GM21717 (cell line): ENCODE results near the gene SPTBN5.

Experiments used
- ATAC-seq: cut with Tn5 transposase; IDR thresholded peaks from one replicate; pipeline ENCODE4 v1.9.1; 2021; ENCODE audit warnings: mild to moderate bottlenecking, moderate library complexity; ENCODE audit not compliant: unreplicated experiment

Gene SPTBN5

DNA sequence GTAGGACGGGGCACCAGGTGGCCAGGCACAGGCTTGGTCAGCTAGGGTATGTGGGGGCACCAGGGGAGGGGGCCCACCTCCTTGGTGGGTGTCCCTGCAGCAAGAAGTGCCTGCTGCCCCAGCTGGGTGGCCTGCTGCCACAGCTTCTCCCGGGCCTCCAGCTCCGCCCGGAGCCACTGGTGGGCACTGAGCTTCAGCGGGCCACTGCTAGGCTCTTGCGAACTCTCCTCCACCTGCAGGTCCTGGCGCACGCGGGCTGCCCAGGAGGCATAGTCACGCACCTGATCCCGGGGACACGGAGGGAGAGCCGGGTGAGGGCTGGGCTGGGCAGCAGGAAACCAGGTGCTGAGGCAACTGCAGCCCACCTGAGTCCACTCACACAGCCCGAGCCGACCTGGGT is 25.5 kb downstream of the SPTBN5 start:
- ATAC-seq, result no peak

DNA sequence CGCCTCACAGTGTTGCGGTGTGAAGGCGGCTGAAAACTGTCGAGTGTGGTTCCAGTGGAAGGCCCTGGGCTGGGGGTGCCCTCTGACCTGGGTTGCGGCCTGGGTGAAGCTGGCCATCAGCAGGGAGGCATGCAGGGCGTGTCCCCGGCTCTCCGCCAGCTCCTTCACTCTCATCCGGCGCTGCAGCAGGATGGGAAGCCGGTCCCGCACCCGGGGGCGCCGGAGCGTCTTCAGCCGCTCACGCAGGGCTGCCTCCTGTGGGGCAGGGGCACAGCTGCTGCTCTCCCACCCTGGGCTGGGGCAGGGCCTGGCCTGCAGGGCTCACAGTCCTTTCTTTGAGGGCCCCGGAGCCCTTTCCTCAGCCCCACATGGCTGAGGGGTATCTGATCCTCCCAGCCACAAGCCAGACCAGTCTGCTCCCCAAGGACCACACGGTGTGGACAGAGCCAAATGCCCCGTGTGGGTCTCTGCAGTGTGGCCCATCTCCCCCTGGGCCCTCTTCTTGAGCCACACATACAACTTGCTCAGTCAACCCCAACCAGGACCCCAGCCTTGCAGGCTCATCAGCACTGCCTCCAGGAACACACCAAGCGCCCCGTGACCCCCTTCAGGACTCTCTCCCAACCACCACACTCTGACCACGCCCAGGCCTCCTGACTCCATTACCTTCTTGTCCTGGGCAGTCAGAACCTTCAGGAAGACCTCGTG is 26.8 kb downstream of the SPTBN5 start:
- ATAC-seq, result no peak

DNA sequence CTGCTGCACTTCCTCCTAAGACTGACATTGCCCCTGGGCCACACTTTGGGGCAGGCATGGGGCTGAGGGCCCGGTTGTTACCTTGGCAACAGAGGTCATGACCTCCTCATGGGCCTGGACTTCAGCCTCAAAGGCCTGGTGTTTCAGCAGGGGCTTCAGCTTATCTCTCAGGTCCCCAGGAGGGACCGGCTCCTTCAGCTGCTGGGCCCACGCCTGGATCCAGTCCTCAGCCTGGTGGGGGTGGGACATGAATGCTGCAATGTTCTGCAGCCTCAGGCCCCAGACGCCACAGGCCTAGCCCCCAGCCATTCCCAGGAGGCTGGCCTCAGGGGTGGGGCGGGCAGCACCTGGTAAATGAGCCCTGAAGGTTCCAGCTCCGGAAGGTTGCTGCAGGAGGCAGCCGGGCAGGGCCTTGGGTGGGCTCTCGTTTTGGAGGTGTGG is 27.6 kb downstream of the SPTBN5 start:
- no peak for ATAC-seq

DNA sequence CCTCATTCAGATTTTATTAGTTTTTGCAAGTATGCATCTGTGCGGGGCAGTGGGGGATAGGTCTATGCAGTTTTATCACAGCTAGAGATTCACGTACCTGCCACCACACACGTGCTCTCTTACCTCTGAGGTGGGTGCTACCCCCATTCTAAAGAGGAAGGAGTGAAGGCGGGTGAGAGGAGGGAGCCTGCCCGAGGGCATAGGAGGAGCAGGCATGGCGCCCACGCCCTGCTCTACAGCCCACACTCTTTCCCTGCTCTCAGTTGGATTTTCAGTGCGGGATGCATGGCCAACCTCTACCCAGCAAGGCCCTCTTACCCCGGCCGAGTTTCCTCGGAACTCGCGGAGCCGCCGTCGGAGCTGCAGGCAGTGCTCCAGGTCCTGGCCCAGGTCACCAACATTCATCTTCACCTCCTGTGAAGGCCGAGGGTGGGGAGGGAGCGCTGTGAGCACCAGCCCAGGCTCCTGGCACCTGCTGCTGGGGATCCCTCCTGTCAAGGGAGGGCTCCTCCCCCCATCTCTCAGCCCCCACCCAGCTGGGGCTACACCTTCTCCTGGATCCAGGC is 28.3 kb downstream of the SPTBN5 start:
- no peak for ATAC-seq

DNA sequence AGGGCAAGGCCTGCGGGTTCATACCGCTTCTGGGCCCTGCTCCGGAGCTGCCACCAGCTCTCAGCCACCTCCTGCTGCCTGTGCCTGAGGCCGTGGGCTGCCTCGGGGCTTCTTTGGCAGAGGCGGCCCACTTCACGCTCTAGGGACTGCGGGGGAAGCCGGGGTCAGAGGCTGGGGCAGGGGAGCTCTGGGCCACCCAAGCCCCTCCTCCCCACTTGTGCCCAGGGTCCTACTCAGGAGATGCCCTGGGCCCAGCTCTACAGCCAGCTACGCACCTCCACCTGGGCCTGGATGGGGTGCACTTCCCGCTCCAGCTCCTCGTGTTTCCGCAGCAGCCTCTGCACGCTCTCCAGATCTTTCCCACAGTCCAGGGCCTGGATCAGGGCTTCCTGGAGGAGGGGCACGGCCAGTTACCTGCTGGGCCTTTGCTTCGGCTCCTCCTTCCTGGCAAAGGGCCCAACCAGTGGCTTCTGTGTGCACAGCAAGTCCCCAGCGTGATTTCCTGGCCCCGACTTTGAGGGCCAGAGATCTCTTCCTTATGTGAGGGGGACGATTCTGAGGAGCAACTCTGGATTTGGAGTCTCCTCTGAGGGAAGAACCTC is 31.2 kb downstream of the SPTBN5 start:
- ATAC-seq, result no peak

DNA sequence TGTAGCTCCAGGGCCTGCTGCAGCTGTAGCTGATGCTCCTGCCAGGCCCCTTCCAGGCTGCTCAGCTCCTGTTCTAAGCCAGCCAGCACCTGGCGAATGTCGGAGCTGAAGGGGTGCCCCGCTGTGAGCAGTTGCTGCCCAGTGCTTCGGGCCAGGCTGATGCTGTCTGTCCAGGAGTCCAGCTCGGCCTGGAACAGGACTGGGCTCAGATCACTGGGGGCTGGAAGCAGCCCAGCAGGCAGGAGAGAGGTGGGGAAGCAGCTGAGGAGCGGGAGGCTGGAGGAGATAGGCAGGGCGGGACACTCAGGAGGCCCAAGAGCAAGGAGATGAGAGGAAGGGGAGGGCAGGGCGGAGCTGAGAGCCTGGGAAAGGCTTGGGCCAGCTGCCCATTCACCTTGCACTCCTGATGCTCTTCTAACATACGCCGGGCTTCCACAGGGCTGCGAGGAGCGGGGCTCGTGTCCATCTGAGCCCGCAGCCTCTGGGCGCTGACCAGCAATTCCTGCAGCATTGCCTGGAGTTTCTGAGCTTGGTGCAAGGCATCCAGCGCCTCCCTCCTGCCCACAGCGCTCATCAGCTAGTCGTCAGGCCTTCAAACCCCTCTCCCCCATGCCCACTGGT is 32.0 kb downstream of the SPTBN5 start:
- ATAC-seq, result no peak

DNA sequence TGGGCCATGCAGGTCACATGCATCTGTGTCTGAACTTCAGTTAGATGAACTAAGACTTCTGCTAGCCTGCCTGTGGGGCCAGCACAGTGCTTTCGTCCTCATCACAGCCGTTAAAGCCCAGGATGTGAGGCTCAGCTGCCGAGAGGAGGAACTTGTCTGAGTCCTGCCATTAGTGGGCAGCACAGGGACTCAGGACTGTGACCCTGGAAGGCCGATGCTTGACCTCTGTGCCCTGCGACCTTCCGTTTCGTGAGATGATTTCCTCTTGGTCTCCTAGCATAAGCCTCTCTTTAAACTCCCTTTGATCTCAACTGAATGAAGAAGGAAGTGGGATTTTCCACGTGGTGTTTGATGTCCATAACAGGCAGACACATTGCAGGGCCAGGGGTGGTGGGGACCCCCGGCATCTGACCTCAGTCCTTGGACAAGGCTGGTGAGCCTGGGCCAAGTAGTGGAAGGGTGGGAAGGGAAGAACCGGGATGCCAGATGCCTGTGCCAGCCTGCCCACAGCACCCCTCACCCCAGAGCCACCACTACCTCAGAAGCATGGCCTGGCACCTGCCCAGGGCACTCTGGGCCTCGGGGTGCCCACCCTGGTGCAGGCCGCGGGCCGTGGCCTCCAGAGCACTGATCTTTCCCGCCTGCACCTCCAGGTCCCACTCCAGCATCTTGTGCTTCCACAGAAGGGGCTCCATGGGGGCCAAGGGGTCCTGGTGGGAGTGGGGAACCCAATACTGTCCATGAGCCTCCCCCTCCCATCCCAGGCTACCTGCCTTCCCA is 33.6 kb downstream of the SPTBN5 start:
- ATAC-seq, result no peak

DNA sequence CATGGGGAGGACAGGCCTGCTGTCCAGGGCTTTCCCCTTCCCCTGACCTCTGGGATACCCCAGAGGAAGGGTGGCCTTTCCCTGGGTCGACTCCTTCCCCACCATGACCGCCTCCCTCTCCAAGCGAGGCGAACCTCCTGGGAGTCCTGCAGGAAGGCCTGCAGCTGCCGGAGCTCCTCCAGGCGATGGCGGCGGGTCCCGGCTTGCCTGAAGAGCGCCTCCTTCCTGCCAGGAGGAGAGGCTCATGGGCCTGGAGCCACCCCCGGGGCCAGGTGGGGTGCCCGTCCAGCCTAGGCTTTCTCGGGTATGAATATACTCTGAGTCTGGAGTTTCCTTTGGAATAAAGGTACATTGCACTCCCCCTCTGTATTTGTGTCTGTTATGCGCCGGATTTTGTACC is 35.1 kb downstream of the SPTBN5 start:
- ATAC-seq, result no peak

DNA sequence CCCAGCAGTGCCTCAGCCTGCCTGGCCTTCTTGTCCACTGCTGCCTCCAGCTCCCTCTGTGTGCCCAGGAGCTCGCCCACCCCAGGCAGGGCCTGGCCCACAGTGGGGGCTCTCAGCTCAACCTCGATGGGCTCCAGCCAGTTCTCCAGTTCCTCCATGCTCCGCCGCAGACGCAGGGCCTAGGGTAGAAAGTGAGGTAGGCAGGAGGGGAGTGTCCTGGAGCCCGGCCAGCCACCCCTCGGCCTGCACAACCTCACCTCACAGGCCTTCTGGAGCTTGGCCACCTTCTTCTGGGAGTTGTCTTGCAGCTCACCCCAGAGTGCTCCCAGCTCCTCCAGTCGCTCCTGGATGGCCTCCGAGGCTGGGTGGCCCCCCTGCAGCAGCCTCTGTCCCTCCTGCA is 36.5 kb downstream of the SPTBN5 start:
- ATAC-seq, result no peak

DNA sequence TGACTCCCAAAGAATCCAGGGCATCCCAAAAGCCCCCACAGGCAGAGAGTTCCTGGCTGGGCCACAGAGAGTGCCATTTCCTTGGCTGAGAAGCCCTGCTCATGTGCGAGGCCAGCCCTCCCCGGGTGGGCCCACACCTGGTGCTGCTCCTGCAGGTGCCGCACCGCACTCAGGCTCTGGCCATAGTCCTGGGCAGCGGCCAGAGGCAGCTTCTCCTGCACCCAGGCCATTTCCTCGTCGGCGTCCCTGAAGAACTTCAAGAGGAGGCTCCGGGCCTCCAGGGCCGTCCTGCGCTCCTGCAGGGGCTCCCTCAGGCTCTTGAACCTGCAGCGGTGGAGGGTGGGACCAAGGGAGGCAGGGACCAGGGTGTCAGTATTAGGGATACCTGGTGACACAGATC is 37.1 kb downstream of the SPTBN5 start:
- ATAC-seq, result no peak

DNA sequence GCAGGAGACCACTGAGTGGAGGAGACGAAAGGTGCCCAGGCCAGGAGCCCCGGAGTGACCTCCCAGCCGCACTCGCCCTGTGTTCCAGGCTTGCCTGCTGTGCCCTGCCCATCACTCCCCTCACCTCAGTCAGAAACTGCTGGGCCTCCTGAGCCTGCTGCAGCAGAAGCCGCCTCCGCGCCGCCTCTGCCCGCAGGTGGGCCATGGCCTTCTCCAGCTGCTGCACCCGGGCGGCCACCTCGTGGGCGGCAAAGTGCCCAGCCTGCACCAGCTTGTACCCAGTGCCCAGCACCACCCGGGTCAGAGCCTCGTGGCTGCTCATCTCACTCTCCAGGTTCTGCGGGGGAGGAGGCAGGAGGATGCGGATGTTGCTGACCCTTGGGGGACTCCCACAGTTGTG is 37.6 kb downstream of the SPTBN5 start:
- ATAC-seq, result no peak

DNA sequence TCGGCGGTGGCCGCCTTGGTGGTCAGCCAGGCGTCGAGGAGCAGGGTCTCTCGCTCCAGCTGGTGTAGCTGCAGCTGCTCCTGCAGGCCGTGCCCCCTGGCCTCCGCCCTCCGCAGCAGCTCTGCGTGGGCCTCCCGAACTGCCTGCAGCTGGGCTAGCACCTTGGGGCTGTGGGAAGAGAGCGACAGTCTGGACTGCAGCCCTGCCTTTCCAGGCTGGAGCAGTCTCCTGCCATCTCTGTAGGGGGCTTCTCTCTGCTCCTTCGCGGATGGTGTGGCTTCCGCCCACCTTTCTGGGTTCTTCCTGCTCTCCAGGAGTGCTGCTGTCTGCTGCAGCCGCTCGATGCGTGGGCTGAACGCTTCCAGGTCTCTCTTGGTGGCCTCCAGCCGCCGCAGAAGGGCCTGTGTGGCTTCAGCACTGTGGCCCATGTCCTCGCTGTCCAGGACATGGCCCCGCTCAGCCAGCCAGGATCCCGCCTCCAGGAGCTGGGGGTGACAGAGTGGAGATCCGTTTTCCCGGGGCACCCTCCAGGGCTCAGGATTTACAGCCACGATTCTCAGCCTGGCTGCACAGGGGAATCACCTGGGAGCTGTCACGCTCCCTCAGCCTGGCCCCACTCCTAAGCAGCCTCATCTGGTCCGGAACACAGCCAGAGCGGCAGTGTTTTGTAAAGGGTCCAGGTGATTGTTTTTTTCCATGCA is 38.4 kb downstream of the SPTBN5 start:
- no peak for ATAC-seq

DNA sequence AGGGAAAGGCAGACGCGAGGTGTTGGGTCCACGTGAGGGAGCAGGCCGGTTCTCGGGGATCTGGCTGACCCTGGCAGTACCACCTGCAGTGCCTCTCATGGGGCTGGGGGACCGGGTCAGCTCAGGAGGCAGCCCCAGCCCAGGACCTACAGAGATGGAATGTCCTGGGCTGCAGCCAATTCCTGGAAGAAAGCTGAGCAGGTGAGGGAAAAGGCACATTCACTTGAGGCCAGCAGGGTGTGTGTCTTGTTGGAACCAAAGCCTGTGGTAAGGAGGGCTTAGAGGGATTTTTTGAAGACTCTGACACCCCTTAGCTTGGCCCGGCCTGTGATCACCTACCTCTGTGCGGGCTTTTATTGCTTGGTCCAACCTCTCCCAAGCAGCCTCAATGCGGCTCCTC is 39.4 kb downstream of the SPTBN5 start:
- no peak for ATAC-seq

DNA sequence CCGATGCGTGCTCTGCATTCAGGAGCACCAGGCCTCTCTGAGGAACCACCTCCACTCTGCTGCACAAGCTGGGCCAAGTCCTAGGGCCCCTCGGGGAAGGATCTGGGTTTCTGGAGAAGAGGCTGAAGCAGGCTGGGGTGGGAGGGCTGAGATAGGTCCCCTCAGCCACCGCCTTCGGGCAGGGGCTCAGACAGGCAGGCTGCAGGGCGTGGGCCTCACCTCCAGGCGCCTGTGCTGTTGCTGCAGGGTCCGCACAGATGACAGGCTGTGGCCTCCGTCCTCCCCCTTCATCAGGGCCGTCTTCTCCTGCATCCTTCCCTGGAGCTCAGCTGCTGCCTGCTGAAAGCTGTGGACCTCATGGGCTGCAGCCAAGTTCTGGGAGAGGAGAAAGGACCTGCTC is 40.0 kb downstream of the SPTBN5 start:
- ATAC-seq, result no peak

DNA sequence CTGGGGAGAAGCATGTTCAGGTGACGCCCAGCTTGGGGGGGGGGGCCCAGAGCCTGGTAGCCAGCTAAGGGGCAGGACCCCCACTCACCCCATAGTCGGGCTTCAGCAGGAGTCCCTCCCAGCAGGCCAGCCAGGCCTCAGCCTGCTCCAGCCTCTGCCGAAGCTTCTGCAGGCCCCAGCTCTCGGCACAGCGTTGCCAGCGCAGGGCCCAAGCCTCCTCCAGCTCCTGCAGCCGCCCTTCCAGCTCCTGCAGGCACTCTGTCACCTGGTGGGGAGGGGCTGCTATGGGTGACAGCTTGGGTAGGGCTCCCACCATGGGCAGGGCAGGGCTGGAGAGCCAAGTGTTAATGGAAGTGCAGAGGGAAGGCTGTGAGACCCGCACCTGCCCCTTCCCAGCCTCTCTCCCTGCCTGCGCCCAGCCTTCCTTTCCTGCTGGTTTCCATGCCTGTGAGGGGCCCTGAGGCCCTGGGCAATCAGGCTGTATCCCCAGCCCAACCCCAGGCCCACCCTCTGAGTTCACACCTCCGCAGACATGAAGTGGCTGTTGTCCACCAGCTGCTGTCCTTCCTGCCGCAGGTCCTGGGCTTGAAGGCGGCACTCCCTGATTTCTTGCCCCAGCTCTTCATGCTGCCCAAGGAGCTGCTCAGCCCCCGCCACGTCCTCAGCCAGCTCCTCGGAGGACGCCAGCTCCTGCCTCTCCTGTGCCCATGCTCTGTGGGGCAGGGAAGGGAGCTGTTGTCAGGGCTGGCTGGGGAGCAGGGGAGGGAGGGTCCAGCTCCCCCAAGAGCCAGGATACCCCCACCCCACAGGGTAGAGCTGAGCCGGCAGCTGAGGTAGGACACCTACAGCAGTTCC is 40.9 kb downstream of the SPTBN5 start:
- no peak for ATAC-seq

DNA sequence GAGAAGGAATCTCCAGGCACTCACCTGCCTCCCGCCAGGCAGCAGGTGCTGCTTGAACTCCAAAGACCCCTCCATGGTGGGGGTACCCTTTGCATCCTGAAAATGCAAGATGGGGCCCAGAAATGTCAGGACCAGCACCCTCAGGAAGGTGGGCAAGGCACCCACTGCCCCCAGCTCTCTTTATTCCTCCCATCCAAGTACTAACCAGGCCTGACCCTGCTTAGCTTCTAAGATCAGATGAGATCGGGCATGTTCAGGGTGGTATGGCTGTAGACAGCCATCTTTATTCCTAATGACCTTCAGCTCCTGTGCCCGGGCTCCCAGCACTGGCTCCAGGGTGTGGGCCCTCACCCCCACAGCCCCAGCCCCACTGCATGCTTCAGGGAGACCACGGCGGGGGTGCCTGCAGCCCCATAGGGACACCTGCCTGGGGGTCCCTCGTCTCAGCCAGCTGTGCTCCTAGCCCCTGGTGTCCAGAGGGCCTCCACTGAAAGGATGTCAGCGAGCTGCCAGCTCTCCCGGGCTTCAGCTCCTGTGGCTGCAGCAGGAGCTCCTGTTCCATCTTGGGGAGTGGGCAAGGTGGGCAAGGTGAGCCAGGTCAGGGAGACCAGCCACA is 42.0 kb downstream of the SPTBN5 start:
- ATAC-seq, result no peak

DNA sequence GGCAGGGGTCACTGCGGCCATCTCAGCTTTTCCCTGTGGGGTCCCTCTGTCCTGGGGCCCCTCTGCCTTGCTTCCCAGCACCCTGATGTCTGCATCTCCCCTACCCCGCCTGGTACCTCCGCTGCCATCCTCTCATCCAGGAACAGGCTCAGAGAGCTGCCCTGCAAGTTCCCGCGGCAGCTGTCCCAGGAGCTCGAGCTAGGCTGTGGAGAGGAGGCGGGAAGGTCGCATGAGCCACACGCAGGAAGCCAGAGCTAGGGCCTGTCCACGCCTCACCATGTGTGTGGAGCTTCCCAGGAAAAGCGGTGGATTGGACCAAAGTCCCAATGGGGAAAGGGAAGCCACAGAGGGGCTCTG is 42.7 kb downstream of the SPTBN5 start:
- ATAC-seq, result no peak

DNA sequence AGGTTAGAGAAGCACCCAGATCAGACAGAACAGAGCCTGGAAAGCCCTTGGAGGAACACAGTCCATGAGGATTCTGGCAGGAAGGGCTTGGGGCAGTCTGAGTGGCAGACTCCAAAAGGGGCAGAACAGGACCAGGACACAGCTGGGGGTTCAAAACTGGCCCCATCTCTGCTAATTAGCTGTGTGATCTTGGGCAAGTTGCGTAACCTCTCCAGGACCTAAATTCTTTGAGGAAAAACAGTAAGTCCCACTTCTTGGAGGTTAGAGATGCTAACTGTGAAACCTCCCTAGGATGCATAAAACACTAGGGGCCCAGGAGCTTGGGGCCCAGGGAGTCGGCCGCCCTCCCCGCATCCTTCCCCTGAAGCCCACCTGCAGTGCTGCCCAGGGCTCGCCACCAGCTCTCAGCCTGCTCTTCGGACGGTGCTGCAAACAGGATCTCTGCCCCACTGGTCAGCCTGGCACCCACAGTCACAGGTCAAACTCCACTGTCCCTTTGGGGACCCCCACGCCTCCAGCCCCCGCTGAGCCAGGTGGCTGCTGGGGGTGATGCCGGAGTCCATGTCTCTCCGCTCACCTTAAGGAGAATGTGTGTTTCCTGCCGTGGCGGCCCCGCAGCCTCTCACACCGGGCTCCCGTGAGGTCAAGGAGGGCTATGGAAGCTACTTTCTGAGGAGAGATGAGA is 43.2 kb downstream of the SPTBN5 start:
- no peak for ATAC-seq

DNA sequence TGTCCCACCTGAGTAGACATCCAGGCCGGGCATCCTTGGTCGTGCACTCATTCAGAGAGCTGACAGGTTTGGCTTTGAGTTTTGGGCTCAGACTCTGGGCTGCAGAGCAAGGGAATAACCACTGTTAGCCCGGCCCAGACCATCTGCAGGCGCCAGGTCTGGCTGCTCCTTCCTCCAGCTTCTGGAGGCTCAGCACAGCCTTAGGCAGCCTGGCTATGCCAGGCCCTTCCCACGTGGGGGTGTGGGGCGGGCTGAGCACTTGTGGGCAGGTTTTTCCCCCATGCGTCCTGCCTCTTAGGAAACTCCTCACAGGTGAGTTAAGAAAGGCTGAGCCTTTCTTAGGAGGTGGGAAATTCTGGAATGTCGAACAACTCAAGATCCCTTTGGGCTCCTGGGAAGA is 44.0 kb downstream of the SPTBN5 start:
- ATAC-seq, result no peak
